PC-9 (cell line): ENCODE measurements around the gene MDN1. TPM values are rescaled to one million over a fixed set of nuclear protein-coding genes. Genes with fewer than 3 reads are reported as not detected.

Experiments
- BruUV-seq: library from RNA; stranded (reverse); fragments of 400-500 nt; replicated peaks from 2 replicates; lab custom pipeline; 2021; lab: Mats Ljungman, UMichigan
- CTCF ChIA-PET: fragments of 300-600 bp; sonication (Branson Sonifier 250); formaldehyde crosslinking; loops from one replicate; lab custom pipeline; 2022; ENCODE audit warnings: antibody characterized with exemption; lab: Charles Lee
- POLR2A ChIA-PET: fragments of 300-600 bp; sonication (Branson Sonifier 250); formaldehyde crosslinking; loops from one replicate; lab custom pipeline; 2022; ENCODE audit warnings: antibody characterized with exemption; ENCODE audit not compliant: unreplicated experiment; lab: Charles Lee
- DNase-seq, 2 experiments: peaks; one replicate each; pipeline versions ENCODE4 v3.0.0 to v3.0.0-alpha.2; 2015 to 2022; ENCODE audit warnings: mixed read lengths in 1 of 2
- H2AFZ ChIP-seq: fragments of 200-600 bp; sonication (generic); 2 replicates; pipeline ENCODE4 v1.8.1; 2017; ENCODE audit warnings: antibody characterized with exemption
- H3F3A ChIP-seq: fragments of 200-600 bp; sonication (generic); 2 replicates; pipeline ENCODE4 v1.8.1; 2017; ENCODE audit warnings: antibody characterized with exemption, mild to moderate bottlenecking, low read depth; ENCODE audit not compliant: insufficient read depth
- H3K27ac ChIP-seq: fragments of 200-600 bp; sonication (generic); 2 replicates; pipeline ENCODE4 v1.6.1; 2016; ENCODE audit warnings: mixed run types
- H3K27me3 ChIP-seq: fragments of 200-600 bp; sonication (generic); 2 replicates; pipeline ENCODE4 v1.6.1; 2016; ENCODE audit warnings: low read depth, mixed run types; ENCODE audit not compliant: insufficient read depth
- H3K36me3 ChIP-seq: fragments of 200-600 bp; sonication (generic); 2 replicates; pipeline ENCODE4 v1.6.1; 2016; ENCODE audit warnings: low read depth, mixed run types
- H3K4me1 ChIP-seq: fragments of 200-600 bp; sonication (generic); replicated peaks from 2 replicates; pipeline ENCODE4 v1.6.1; 2016; ENCODE audit warnings: mixed run types; ENCODE audit not compliant: insufficient read depth
- H3K4me2 ChIP-seq: fragments of 200-600 bp; sonication (generic); 2 replicates; pipeline ENCODE4 v1.6.1; 2017; ENCODE audit warnings: mixed run types
- H3K4me3 ChIP-seq: fragments of 200-600 bp; sonication (generic); 2 replicates; pipeline ENCODE4 v1.6.1; 2016; ENCODE audit warnings: mixed run types
- H3K79me2 ChIP-seq: fragments of 200-600 bp; sonication (generic); 2 replicates; pipeline ENCODE4 v1.6.1; 2017; ENCODE audit warnings: low read depth, mixed run types
- H3K9me2 ChIP-seq: fragments of 200-600 bp; sonication (generic); 2 replicates; pipeline ENCODE4 v1.8.1; 2017; ENCODE audit warnings: mild to moderate bottlenecking; ENCODE audit not compliant: insufficient read depth
- H3K9me3 ChIP-seq: fragments of 200-600 bp; sonication (generic); 2 replicates; pipeline ENCODE4 v1.8.1; 2016; ENCODE audit warnings: low read depth; ENCODE audit not compliant: insufficient read depth
- H4K20me1 ChIP-seq: fragments of 200-600 bp; sonication (generic); 2 replicates; pipeline ENCODE4 v1.8.1; 2017; ENCODE audit not compliant: insufficient read depth
- CTCF ChIP-seq: fragments of 200-600 bp; sonication (generic); conservative IDR thresholded peaks from 2 replicates; pipeline ENCODE4 v1.6.1; 2017; ENCODE audit warnings: mixed run types, antibody characterized with exemption, mild to moderate bottlenecking, moderate library complexity
- EZH2 ChIP-seq: fragments of 200-600 bp; sonication (generic); IDR thresholded peaks from 2 replicates; pipeline ENCODE4 v1.8.0; 2017; ENCODE audit warnings: antibody characterized with exemption, low read depth
- intact Hi-C: fragments of 100-400 bp; cut with micrococcal nuclease; formaldehyde crosslinking; loops from one replicate; pipeline ENCODE4 v1.10.0; 2022; ENCODE audit not compliant: unreplicated experiment
- total RNA-seq: library from RNA; stranded (reverse); gene quantifications from 2 replicates; pipeline ENCODE4 v1.2.3, GENCODE V29; 2021

The MDN1 gene
- total RNA-seq, 1 experiment from 2014 or later = 38.6 TPM

GRCh38 chr6:89630488-89630887 is 189.1 kb downstream of the MDN1 start:
- no peak for TF ChIP-seq CTCF
- no peak for TF ChIP-seq EZH2
- POLR2A ChIA-PET = no interaction called here

GRCh38 chr6:89623749-89624148 is 195.8 kb downstream of the MDN1 start:
- no peak overlapping the region for H3K4me2 ChIP-seq
- CTCF ChIA-PET = no interaction called here
- no peaks in the 10 kb centered on the region for H4K20me1 ChIP-seq
- no peaks in the 10 kb centered on the region for H3K79me2 ChIP-seq
- no peaks in the 10 kb centered on the region for H3K27me3 ChIP-seq
- no peak overlapping the region for H3K4me3 ChIP-seq
- intact Hi-C loops = no loop called here
- POLR2A ChIA-PET = no interaction called here
- H3F3A ChIP-seq = no peaks in the 10 kb centered on the region
- no peaks in the 10 kb centered on the region for H3K36me3 ChIP-seq
- H3K9me2 ChIP-seq = no peaks in the 10 kb centered on the region
- no peaks in the 10 kb centered on the region for H3K9me3 ChIP-seq
- H3K27ac ChIP-seq = no peak overlapping the region
- no peaks in the 10 kb centered on the region for H3K4me1 ChIP-seq
- BruUV-seq = no TSS peak
- DNase-seq = no peak
- H2AFZ ChIP-seq = no peak overlapping the region
- no peak for TF ChIP-seq EZH2
- no peak for TF ChIP-seq CTCF

More at GRCh38 chr6:89630488-89630887, 189.1 kb downstream of the MDN1 start:
- CTCF ChIA-PET = no interaction called here
- no peaks in the 10 kb centered on the region for H3F3A ChIP-seq
- no peak overlapping the region for H3K4me2 ChIP-seq
- H3K4me1 ChIP-seq = no peaks in the 10 kb centered on the region
- no peaks in the 10 kb centered on the region for H3K27me3 ChIP-seq
- H2AFZ ChIP-seq = no peak overlapping the region
- no peaks in the 10 kb centered on the region for H3K9me2 ChIP-seq
- intact Hi-C loops = no loop called here
- no peaks in the 10 kb centered on the region for H4K20me1 ChIP-seq
- no peak overlapping the region for H3K27ac ChIP-seq
- no peaks in the 10 kb centered on the region for H3K36me3 ChIP-seq
- H3K4me3 ChIP-seq = no peak overlapping the region
- DNase-seq = no peak
- no peaks in the 10 kb centered on the region for H3K79me2 ChIP-seq
- no peaks in the 10 kb centered on the region for H3K9me3 ChIP-seq
- BruUV-seq = no TSS peak

GRCh38 chr6:89619567-89619966 is 200.0 kb downstream of the MDN1 start:
- Histone ChIP-seq H3K27me3 (no peaks in the 10 kb centered on the region), H4K20me1 (no peaks in the 10 kb centered on the region), H3K4me2 (no peak overlapping the region), H3K9me3 (no peaks in the 10 kb centered on the region), H3K9me2 (no peaks in the 10 kb centered on the region), H3K79me2 (no peaks in the 10 kb centered on the region), H3K4me3 (no peak overlapping the region), H3K27ac (no peak overlapping the region), H2AFZ (no peak overlapping the region), H3K36me3 (no peaks in the 10 kb centered on the region), H3F3A (no peaks in the 10 kb centered on the region), H3K4me1 (no peaks in the 10 kb centered on the region)
- intact Hi-C loops = no loop called here
- ChIA-PET POLR2A (no interaction called here), CTCF (no interaction called here)
- BruUV-seq = no TSS peak
- DNase-seq = no peak
- TF ChIP-seq CTCF = no peak
